GM18951 (cell line): ENCODE data around the gene NACA2.
"Not testable (repeated sequence)": the region's sequence is repeated elsewhere in the genome, so short reads cannot be mapped to it uniquely, and the experiment has no call there.

Source experiments
- POLR2A ChIP-seq: IDR thresholded peaks from 4 replicates; pipeline ENCODE4 v1.6.1; 2011; ENCODE audit warnings: mild to moderate bottlenecking; ENCODE audit not compliant: insufficient read length, insufficient read depth; ENCODE audit errors: extremely low read depth
- in situ Hi-C: fragments of 300-500 bp; cut with MboI; formaldehyde crosslinking; loops from one replicate; pipeline ENCODE4 v1.12.0; 2022; ENCODE audit warnings: low sequenced_read_pairs, mixed read lengths, inconsistent platforms; ENCODE audit not compliant: unreplicated experiment

Gene NACA2

DNA sequence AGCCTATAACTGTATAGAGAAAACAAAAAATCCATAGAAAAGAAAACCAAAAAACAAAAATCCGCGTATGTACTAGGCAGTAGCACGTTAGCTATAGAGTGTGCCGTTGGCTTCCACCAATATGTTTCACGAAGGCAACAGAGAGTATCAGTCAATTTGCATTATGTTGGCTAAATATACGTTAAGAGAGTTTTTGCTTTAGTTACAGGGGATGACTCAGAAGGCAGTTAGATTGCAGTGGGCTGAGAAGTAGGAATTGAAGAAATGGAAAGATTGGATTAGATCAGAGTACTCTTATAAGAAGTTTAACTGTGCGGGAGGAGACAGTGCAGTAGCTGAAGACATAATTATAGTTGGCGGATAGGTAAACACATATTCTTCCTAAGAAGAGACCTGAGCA lies 911 bp upstream of the NACA2 start:
- no peak for TF ChIP-seq POLR2A
- in situ Hi-C loops: no loop called here

DNA sequence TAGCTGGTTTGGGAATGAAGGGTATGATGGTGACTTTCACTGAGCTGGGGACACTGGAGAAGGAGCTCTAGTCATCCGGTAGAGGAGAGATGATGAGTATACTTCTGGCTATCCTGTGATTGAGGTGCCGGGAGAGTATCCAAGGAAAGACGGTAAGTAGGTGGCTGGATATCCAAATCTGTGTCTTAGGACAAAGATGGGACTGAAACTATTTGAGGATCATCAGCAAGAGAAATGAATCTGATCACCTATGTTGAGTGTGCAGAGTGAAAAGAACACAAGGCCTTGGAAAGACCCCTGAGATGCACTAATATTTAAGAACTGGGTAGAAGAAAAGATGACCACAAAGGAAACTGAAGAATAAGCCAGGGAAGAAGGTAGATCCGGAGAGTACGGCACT lies 1.0 kb downstream of the NACA2 start:
- TF ChIP-seq POLR2A: no peak
- in situ Hi-C loops: no loop called here

DNA sequence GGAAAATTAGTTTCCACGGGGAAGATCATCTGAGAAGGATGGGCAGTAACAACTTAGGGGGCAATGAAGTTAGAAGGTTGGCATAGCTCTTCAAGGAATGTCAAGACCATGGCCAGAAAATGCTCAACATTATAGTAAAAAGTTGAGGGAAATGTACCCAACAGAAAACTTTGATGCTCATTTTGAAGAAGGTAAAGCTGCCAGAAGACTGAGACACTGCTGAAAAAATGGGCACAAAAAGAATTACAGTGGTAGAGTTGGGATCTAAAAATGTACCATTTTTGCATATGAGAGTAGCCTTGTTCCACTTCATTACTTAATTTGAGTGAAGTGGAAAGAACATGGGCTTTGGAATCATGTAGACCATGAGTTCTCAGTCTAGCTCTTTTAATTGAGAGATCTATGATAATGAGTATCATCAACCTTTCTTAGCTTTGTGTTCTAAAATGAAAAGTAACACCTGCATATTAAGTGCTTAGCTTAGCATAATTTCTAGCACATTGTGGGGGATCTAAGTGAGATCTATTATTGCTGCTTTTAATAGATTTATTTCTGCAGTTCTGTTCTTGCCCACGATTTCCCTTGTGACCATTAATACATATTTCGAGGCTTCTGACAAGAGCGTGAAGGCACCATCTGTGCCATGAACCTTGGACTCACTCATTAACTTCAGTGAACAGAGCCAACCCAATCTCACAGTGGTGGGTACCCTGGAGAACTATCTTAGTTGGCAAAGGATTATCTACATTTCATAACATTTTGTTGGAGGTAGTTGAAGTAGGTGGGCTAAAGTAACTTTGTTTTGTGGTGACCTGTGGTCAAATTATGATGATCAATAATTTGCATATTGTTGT lies 3.0 kb downstream of the NACA2 start:
- in situ Hi-C loops: no loop called here
- TF ChIP-seq POLR2A: no peak

DNA sequence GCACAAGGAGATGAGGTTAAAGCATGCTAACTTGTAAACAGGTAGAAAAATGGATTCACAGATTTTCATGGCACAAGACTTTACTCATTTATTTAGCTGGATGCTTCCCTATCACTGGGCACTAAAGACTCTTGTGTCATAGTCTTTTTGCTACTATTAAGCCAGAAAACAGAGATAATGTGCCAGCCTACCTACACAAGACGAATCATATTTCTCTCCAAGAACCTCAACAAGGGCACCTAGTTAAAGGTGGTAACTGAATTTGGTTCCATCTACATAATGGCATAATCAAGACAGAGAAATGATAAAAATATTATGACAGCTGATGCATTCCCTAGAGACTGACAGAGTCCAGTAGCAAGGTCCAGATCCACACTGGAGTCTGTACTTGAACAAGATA lies 3.8 kb downstream of the NACA2 start:
- in situ Hi-C loops: no loop called here
- TF ChIP-seq POLR2A: no peak

DNA sequence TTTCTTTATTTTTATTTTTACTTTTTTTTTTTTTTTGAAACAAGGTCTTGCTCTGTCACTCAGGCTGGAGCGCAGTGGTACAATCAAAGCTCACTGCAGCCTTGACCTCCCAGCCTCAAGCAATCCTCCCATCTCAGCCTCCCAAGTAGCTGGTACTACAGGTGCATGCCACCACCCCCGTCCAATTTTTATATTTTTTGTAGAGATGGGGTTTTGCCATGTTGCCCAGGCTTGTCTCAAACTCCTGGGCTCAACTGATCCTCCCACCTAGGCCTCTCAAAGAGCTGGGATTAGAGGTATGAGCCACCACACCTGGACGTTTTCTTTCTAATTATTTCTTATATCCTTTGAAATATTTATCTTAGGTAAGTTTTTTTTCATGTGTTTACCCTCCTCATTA lies 4.4 kb downstream of the NACA2 start:
- in situ Hi-C loops: not testable (repeated sequence)

DNA sequence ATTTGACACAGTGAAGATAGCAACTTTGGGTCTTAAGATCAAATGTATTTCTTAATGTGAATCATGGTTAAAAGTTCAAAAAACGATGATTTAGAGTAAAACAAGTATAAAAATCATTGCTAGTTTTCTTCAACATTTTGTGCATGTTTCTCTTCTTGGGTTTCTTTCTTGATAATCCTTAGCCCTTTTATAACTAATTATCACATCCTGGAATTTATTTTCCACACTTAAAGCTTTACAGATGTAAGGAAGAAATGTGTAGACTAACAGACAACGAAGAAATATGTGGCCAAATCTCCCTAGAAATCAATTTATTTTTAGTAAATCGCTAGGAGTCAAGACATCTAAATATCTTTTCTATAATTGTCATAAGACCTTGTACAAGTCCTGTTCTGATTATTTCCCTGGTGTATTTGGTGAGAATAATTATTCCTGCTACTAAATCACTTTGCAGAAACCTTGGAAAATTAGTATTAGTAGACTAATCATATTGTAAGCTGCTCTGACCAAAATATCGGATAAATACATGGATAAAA lies 4.9 kb downstream of the NACA2 start:
- no peak for TF ChIP-seq POLR2A
- in situ Hi-C loops: no loop called here

DNA sequence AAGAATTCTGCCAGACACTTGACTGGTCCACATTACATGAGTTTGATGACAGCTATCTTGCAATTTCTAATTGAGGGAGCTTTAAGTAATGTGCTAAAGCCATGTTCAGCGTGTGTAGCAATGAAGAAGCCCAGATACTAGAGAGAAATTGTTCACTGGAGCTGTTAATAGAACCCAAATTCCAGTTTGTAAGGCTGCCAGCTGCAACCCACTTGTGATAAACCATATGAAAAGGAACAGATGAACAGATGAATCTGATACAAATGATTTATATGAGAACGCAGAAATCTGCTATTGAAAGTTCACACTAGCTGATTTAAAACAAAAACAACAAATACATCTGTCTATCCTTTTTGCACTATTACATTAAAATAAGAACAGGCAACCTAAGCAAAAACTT lies 6.2 kb downstream of the NACA2 start:
- no peak for TF ChIP-seq POLR2A
- in situ Hi-C loops: no loop called here

DNA sequence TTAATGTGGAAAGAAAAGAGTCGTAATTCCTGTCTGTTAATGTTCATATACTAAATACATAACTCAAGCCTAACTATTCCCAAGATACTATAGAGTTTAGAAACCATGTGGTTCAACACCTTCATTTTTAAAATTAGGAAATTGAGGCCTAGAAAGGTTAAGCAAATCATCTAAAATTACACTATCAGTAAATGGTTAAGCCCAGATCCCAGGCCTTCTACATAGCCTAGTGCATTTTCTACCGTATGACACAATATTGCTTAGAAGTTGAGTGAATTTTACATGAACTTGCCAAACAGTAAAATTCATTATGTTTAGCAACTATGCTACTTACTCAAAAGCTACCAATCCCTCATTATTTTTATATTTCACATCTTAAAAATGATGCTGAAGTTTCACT lies 6.8 kb downstream of the NACA2 start:
- in situ Hi-C loops: no loop called here
- no peak for TF ChIP-seq POLR2A

DNA sequence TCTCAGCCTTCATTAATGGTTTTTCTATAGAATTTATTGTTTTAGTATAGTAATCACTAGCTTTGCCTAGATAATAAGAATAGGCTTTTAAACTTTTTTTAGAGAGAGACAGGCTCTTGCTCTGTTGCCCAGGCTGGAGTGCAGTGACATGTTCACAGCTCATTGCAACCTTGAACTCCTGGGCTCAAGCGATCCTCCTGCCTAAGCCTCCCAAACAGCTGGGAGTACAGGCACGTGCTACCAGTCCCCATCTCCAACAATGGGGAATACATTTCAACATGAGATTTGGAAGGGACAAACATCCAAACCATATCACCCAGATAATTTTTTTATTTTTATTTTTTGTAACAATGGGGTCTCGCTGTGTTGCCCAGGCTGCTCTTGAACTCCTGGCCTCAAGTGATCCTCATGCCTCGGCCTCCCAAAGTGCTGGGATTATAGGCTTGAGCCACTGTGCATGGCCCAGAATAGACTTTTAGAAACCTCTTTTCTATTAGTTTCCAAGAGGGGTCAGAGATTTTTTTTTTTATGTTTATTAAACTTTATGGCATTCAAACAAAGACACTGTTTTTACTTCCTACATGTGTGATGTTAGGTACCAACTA lies 7.3 kb downstream of the NACA2 start:
- in situ Hi-C loops: no loop called here
- no peak for TF ChIP-seq POLR2A

DNA sequence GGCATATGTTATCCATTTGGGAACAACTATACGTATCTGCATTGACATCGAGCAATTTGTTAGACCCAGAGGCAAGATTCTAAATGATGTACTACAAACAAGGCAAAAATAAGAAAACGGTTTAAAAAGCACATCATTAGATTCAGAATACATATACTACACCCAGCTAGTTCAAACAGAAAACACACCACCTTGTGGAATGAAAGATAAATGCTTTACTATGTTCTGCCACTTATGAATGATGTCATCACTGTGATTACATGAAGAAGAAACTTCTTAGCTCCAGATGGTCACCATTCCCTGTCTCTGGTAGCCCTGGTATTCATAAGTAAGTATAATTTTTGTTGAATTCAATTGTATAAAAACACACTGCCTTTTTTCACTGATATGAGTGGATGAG lies 7.8 kb downstream of the NACA2 start:
- TF ChIP-seq POLR2A: no peak
- in situ Hi-C loops: no loop called here

DNA sequence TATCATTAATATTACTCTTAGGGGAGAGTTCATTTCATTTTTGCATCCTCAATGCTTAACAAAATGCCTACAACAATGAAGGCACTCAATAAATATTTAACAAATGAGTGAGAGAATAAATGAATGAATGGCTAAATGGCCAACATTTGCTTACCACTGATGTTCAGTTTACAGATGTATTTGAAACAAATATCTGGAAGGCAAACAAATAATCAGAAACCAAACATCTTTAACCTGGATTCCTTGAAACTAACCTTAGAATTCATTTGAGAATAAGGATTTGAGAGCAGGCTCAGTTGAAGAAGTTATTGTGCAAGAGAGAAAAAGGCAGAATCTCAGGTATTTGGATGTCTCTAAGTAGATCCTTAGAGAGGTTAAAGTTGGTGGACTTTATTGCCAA lies 8.4 kb downstream of the NACA2 start:
- TF ChIP-seq POLR2A: no peak
- in situ Hi-C loops: no loop called here

DNA sequence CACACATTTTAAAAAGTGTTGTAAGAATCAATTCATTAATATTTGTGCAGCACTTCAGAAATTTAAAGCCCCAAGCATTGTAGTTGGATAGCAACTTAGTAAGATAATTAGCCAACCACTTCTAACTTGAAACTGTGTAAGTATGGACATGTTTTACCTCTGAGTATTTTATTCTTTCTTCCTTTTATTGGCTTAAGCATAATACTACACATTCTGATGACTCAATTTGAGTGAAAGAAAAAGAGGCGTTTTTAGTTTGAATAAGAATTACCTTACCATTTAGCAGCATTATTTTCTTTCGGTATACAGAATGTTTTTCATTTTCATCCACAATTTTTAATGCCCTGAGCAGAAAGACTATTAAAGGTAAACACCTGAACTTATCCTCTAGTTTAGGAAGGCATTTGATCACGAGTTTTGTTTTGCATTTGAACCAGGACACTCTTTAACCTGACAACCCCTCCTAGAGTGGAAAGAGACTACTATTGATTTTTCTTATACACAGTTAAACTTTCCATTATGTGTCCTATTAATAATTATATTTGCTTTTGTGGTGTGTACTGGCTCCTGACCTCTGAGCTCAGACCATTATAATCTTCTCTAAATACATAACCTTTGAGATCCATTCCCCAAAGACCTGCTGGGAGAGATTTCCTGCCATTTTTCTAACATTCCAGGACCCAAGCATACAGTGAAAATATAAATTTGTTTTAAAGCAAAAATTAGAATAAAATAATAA lies 9.2 kb downstream of the NACA2 start:
- TF ChIP-seq POLR2A: no peak
- in situ Hi-C loops: no loop called here

DNA sequence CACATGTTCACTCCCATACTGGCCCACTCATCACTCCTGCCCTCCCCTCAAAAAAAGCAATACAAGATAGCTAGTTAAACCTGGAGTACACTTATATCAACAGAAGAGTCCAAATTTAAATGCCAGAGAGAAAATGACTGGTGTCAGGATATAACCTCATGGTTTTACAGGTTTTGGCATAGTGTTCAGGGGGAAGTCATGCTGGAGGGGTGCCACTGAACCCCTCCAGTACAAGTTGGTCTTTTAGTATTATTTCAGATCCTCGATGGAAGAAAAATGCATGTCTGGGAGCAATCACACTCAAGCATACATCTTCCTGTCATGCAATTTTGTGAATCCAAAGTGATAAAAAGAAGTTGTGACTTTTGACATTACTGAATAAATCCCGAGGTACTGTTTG lies 10.5 kb downstream of the NACA2 start:
- in situ Hi-C loops: no loop called here
- TF ChIP-seq POLR2A: no peak
